Ishikawa (cell line): ENCODE results near the gene HSD3B2.
A peak's percentile ranks its signal among the peaks of the same experiment; 100 is the strongest.

Experiments
- CEBPB ChIP-seq: IDR thresholded peaks from 2 replicates; pipeline ENCODE4 v1.6.1; 2012
- CREB1 ChIP-seq: IDR thresholded peaks from 2 replicates; pipeline ENCODE4 v1.6.1; 2012; ENCODE audit warnings: low read depth
- EGR1 ChIP-seq: IDR thresholded peaks from 2 replicates; pipeline ENCODE4 v1.6.1; 2012
- EP300 ChIP-seq: IDR thresholded peaks from 2 replicates; pipeline ENCODE4 v1.6.1; 2012; ENCODE audit warnings: borderline replicate concordance
- FOXM1 ChIP-seq: IDR thresholded peaks from 2 replicates; pipeline ENCODE4 v1.6.1; 2012; ENCODE audit warnings: low read depth, borderline replicate concordance
- NFIC ChIP-seq: IDR thresholded peaks from 2 replicates; pipeline ENCODE4 v1.6.1; 2012
- RAD21 ChIP-seq: IDR thresholded peaks from 2 replicates; pipeline ENCODE4 v1.6.1; 2012; ENCODE audit warnings: low read depth
- TAF1 ChIP-seq: IDR thresholded peaks from 2 replicates; pipeline ENCODE4 v1.6.1; 2012; ENCODE audit warnings: low read depth, mild to moderate bottlenecking
- TCF12 ChIP-seq: IDR thresholded peaks from 2 replicates; pipeline ENCODE4 v1.6.1; 2012; ENCODE audit warnings: low read depth
- TEAD4 ChIP-seq: IDR thresholded peaks from 2 replicates; pipeline ENCODE4 v1.6.1; 2012
- YY1 ChIP-seq: IDR thresholded peaks from 2 replicates; pipeline ENCODE4 v1.6.1; 2012; ENCODE audit warnings: low read depth
- ZBTB7A ChIP-seq: IDR thresholded peaks from 2 replicates; pipeline ENCODE4 v1.6.1; 2012; ENCODE audit warnings: low read depth
- TF ChIP-seq, protein P1 (sequence below): IDR thresholded peaks from 2 replicates; pipeline ENCODE4 v1.6.1; 2012; ENCODE audit warnings: low read depth, mild to moderate bottlenecking
- TF ChIP-seq, protein P2 (sequence below): IDR thresholded peaks from 2 replicates; pipeline ENCODE4 v1.6.1; 2012
- TF ChIP-seq, protein P3 (sequence below): IDR thresholded peaks from 2 replicates; pipeline ENCODE4 v1.6.1; 2012

HSD3B2 gene

DNA sequence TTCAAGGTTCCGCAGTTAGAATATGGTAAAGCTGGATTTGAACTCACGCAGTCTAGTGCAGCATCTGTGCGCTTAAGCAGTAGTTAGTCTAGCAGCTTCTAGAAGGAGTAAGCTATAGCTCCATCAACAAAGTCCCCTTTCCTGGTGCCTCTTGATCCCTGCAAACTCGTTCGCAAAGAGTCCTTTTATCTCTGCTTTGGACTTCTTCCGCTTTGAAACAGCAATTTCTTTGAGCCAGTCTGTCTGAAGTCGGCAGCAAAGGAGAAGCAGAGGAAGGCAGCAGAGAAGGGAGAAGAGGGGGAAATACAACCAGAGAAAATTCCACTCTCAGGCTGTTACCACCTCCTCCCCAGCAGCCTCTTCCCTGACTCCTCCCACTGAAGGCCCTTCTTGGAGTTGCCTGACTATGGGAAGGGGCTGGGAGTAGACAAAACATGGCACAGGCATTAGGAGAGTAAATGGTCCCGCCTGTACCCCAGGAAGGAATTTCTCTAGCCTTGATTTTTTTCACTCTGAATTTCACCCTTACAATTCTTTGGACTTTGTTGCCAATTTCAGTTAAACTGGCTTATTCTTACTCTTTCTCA, 25.9 kb downstream of the HSD3B2 start:
- TF ChIP-seq YY1 = no peak
- TF ChIP-seq EGR1 = no peak
- no peak for TF ChIP-seq EP300
- TF ChIP-seq FOXM1 = no peak
- no peak for TF ChIP-seq TCF12
- TF ChIP-seq, protein P1, sequence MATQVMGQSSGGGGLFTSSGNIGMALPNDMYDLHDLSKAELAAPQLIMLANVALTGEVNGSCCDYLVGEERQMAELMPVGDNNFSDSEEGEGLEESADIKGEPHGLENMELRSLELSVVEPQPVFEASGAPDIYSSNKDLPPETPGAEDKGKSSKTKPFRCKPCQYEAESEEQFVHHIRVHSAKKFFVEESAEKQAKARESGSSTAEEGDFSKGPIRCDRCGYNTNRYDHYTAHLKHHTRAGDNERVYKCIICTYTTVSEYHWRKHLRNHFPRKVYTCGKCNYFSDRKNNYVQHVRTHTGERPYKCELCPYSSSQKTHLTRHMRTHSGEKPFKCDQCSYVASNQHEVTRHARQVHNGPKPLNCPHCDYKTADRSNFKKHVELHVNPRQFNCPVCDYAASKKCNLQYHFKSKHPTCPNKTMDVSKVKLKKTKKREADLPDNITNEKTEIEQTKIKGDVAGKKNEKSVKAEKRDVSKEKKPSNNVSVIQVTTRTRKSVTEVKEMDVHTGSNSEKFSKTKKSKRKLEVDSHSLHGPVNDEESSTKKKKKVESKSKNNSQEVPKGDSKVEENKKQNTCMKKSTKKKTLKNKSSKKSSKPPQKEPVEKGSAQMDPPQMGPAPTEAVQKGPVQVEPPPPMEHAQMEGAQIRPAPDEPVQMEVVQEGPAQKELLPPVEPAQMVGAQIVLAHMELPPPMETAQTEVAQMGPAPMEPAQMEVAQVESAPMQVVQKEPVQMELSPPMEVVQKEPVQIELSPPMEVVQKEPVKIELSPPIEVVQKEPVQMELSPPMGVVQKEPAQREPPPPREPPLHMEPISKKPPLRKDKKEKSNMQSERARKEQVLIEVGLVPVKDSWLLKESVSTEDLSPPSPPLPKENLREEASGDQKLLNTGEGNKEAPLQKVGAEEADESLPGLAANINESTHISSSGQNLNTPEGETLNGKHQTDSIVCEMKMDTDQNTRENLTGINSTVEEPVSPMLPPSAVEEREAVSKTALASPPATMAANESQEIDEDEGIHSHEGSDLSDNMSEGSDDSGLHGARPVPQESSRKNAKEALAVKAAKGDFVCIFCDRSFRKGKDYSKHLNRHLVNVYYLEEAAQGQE = no peak
- TF ChIP-seq CREB1 = no peak
- no peak for TF ChIP-seq TEAD4
- TF ChIP-seq TAF1 = no peak

DNA sequence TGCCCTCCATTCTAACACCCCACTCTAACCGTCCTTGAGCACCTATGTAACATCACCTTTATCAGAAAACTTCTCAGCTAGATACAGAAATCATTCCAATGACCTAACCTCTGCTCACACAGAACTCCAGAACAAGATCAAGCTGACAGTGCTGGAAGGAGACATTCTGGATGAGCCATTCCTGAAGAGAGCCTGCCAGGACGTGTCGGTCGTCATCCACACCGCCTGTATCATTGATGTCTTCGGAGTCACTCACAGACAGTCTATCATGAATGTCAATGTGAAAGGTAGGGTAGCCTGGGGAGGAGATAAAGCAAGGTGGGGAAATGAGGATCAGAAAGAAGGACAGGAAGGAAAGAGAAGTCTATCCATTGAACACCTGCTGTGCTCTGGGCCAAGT, 27.8 kb downstream of the HSD3B2 start:
- TF ChIP-seq TCF12 (no peak), RAD21 (no peak), FOXM1 (no peak)

DNA sequence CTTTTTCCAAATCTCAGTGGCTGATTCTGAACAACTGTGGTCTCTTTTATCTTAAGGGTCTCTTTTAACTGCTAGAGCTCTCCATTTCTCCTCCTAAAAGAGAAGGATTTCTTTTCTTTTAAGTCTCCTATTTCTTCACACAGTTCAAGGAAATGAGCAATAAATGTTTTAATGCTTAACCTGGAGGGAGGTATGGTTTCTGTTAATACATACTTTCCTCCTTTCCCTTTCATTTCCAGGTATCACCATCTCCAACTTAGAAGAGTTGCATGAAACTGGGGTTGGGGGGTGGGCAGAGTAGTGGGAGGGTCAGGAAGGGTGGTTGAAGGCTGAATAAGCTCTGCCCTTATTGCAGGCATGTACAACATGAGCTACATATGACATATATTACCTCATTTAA, 31.4 kb downstream of the HSD3B2 start:
- TF ChIP-seq FOXM1 (no peak), NFIC (no peak), TAF1 (no peak), YY1 (no peak), CEBPB (no peak), EGR1 (no peak), ZBTB7A (no peak), CREB1 (no peak), TEAD4 (no peak), EP300 (no peak)
- TF ChIP-seq, protein P2, sequence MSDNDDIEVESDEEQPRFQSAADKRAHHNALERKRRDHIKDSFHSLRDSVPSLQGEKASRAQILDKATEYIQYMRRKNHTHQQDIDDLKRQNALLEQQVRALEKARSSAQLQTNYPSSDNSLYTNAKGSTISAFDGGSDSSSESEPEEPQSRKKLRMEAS = no peak
- TF ChIP-seq, protein P3, sequence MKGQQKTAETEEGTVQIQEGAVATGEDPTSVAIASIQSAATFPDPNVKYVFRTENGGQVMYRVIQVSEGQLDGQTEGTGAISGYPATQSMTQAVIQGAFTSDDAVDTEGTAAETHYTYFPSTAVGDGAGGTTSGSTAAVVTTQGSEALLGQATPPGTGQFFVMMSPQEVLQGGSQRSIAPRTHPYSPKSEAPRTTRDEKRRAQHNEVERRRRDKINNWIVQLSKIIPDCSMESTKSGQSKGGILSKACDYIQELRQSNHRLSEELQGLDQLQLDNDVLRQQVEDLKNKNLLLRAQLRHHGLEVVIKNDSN = no peak

DNA sequence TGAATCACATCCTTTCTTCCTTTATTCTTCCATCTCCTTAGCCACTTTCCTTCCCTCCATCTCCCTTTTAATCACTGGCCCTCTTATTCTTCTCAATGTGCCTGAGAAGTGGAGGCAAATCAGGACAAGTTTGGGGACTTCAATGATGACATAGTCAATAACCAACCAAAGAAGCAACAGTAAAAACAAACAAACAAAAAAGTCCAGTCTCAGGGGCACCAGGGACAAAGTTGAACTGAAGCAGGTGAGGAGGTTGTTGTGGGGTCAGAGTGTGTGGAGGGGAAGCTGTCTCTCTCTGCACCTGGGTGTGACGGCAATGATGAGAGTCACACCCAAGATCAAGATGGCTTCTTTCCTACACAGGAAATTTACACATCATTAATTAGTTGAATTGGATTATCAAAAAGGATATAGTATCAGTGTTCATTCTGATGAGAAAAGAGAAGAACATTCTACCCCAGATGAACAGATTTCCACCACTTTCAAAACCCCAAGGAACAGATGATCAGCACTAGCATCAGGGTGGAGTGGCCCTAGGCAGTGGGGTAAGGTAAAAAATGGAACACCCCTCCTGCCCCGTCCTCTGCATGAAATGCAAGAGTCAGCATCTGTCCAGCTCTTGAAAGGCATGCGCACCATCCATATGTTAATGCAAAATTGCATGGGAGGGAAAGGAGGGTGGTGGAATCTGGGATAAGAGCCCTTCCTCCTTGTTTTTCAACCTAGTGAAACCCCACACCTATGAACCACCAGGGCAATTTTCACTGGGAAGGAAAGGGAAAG, 32.6 kb downstream of the HSD3B2 start:
- TF ChIP-seq RAD21 (no peak), CEBPB (no peak), YY1 (no peak), TEAD4 (no peak), ZBTB7A (no peak)

DNA sequence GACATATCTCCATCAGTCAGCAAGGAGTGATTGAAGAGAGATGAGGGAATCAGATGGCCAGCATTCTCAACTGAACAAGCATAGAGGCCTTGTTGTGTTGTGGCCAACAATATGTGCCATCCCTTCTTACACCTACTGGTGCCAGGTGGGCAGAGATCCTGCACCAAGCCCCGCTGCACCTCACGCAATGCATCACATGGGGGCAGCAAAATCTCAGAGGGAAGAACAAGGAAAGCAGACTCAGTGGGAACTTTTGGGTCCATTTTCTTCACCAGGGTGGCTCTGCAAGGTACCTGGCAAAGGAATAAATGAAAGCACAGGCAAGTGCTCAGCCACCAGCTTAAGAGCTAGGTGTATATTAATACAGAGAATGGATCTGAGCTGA, 33.2 kb downstream of the HSD3B2 start:
- peak; percentile 34; the same call in 1 of the 2 replicates for TF ChIP-seq RAD21
- no peak for TF ChIP-seq CREB1

DNA sequence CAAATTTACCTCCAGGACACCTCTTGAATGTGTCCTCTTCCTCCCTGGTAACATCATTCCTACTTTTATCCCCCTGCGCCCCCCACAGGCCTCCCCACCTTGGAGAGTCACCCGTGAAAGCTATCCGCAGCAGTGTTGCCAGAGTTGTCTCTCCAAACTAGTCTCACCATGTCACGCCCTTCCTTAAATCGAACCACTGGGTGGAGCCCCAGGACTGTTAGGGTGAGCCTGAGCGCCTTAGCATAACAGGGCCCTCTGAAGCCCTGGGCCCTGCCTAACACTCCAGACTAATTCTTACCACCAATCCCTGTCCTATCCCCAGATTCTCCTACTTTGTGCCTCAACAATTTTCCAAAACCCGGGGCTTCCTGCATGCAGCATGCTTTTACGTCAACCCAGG, 35.0 kb downstream of the HSD3B2 start:
- TF ChIP-seq RAD21 (peak; percentile 29; the same call in 1 of the 2 replicates), YY1 (no peak)

DNA sequence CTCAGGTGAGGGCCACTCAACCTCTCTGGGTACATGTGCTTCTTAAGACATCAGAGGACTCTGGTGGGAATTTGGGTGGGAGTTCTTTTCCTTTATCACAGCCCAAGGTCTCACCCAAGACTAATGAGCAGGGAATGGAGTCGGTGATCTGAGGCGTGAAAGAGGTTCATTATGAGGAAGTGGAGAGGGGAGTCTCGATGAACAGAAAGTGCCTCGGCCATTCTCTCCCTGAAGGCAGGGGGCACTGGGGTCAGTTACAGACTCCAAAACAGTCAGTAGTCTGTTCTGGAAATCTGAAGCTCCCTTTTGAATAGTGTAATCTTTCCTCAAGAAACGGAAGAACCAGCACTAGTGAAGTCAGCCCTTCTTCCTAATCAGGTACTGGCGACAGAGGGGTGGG, 36.2 kb downstream of the HSD3B2 start:
- TF ChIP-seq, protein P2 = no peak
- TF ChIP-seq, protein P3 = no peak
- TF ChIP-seq ZBTB7A = no peak
- no peak for TF ChIP-seq RAD21
- TF ChIP-seq, protein P1 = no peak
- TF ChIP-seq TAF1 = no peak
- no peak for TF ChIP-seq TCF12
- TF ChIP-seq FOXM1 = no peak
- TF ChIP-seq CREB1 = no peak
- no peak for TF ChIP-seq NFIC
- no peak for TF ChIP-seq EGR1
- TF ChIP-seq EP300 = no peak
- no peak for TF ChIP-seq CEBPB
- TF ChIP-seq TEAD4 = no peak
- no peak for TF ChIP-seq YY1
